Hepatocyte (in vitro differentiated cells): Measurements from ENCODE around the gene VWA5B2. TPM values are rescaled to one million over a fixed set of nuclear protein-coding genes. Genes with fewer than 3 reads are reported as not detected.

Experiments used
- DNase-seq: peaks from one replicate; pipeline ENCODE4 v3.0.0-alpha.2; 2016; ENCODE audit warnings: low spot score
- H2AFZ ChIP-seq: fragments of 200-600 bp; sonication (generic); 2 replicates; pipeline ENCODE4 v1.6.0; 2016; ENCODE audit warnings: antibody characterized with exemption, mild to moderate bottlenecking
- H3K27ac ChIP-seq: fragments of 200-600 bp; sonication (generic); 2 replicates; pipeline ENCODE4 v1.5.1; 2016; ENCODE audit warnings: mild to moderate bottlenecking
- H3K27me3 ChIP-seq: fragments of 200-600 bp; sonication (generic); 2 replicates; pipeline ENCODE4 v1.6.1; 2016
- H3K36me3 ChIP-seq: fragments of 200-600 bp; sonication (generic); replicated peaks from 2 replicates; pipeline ENCODE4 v1.5.1; 2016; ENCODE audit warnings: low read depth; ENCODE audit not compliant: insufficient read depth
- H3K4me1 ChIP-seq: fragments of 200-600 bp; sonication (generic); 2 replicates; pipeline ENCODE4 v1.5.1; 2016; ENCODE audit warnings: mild to moderate bottlenecking, moderate library complexity; ENCODE audit not compliant: insufficient read depth
- H3K4me2 ChIP-seq: fragments of 200-600 bp; sonication (generic); 2 replicates; pipeline ENCODE4 v1.6.0; 2016
- H3K4me3 ChIP-seq: fragments of 200-600 bp; sonication (generic); 2 replicates; pipeline ENCODE4 v1.5.1; 2016; ENCODE audit warnings: mild to moderate bottlenecking
- H3K79me2 ChIP-seq: fragments of 200-600 bp; sonication (generic); 2 replicates; pipeline ENCODE4 v1.6.0; 2017; ENCODE audit warnings: mild to moderate bottlenecking
- H3K9me2 ChIP-seq: fragments of 200-600 bp; sonication (generic); replicated peaks from 2 replicates; pipeline ENCODE4 v1.6.0; 2017; ENCODE audit warnings: mild to moderate bottlenecking; ENCODE audit not compliant: insufficient read depth
- H3K9me3 ChIP-seq: fragments of 200-600 bp; sonication (generic); 2 replicates; pipeline ENCODE4 v1.5.1; 2016; ENCODE audit warnings: low read depth, mild to moderate bottlenecking
- H4K20me1 ChIP-seq: fragments of 200-600 bp; sonication (generic); 2 replicates; pipeline ENCODE4 v1.6.0; 2016; ENCODE audit warnings: mild to moderate bottlenecking; ENCODE audit not compliant: insufficient read depth, poor library complexity, severe bottlenecking
- CTCF ChIP-seq: fragments of 200-600 bp; sonication (generic); IDR thresholded peaks from 2 replicates; pipeline ENCODE4 v1.5.1; 2016; ENCODE audit warnings: antibody characterized with exemption, mild to moderate bottlenecking; ENCODE audit not compliant: poor library complexity
- EZH2 ChIP-seq: fragments of 200-600 bp; sonication (generic); IDR thresholded peaks from 2 replicates; pipeline ENCODE4 v1.6.1; 2016; ENCODE audit warnings: antibody characterized with exemption, mild to moderate bottlenecking, borderline replicate concordance
- EZH2phosphoT487 ChIP-seq: fragments of 200-600 bp; sonication (generic); IDR thresholded peaks from one replicate; pipeline ENCODE4 v1.6.1; 2018; ENCODE audit warnings: antibody characterized with exemption, mild to moderate bottlenecking, low read depth, moderate library complexity; ENCODE audit not compliant: unreplicated experiment, severe bottlenecking
- WGBS: methylation state at CpG from one replicate; pipeline ENCODE4 v1.1.6; 2016; ENCODE audit warnings: low lambda C conversion rate; ENCODE audit errors: missing lambda C conversion rate; 5-methylcytosine and 5-hydroxymethylcytosine counted together
- polyA plus RNA-seq: library from polyadenylated mRNA; unstranded; fragments of >200 nt; fragmentation: Nextera tagmentation; extraction: Ambion mirVana; gene quantifications from 2 replicates; pipeline ENCODE4 v1.2.1, GENCODE V29; 2016
- total RNA-seq: library from RNA; depleted of rRNA; stranded (reverse); fragments of >200 nt; gene quantifications from 2 replicates; pipeline ENCODE4 v1.2.3, GENCODE V29; 2014

Gene VWA5B2
- total and polyA plus RNA-seq, 2 experiments from 2014 or later: 1.0 to 3.2 TPM

GRCh38 chr3:184228376-184229137 is 828 bp upstream of the VWA5B2 start:
- no peak overlapping the region for H3K4me3 ChIP-seq

DNA sequence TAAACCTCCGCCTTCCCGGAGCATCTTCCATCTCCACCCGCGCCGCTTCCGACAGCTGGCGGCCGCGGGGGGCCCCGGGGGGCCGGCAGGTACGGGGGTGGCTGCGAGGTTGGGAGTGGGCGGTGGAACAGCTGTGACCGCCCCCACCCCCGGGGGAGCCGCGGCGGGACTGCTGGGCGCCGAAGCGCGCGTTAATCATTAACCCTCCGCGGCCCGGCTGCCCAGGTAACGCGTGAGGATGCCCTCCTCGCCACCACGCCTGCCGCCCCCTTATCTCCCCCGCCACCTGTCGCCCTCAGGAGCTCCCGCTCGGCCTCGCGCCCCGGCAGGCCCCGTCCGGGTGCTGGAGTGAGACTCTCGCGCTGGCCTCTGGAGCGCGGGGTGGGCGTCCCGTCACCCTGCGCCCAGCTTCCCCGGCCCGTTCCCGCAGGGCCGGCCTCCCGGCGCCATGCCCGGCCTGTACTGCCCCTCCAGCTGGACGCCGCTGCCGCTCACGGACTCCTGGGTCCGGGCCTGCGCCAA is 757 bp downstream of the VWA5B2 start:
- no peaks in the 10 kb centered on the region for H3K9me3 ChIP-seq
- H3K4me3 ChIP-seq: peak overlapping the region; percentile 61
- peak overlapping the region; percentile 66 for H2AFZ ChIP-seq
- no peaks in the 10 kb centered on the region for H3K36me3 ChIP-seq
- H3K27me3 ChIP-seq: peaks cover 62% of the 10 kb centered on the region
- peak overlapping the region; percentile 99 for H3K4me2 ChIP-seq
- no peaks in the 10 kb centered on the region for H3K9me2 ChIP-seq
- no peak for TF ChIP-seq EZH2phosphoT487
- peak; percentile 24 for TF ChIP-seq EZH2
- TF ChIP-seq CTCF: no peak
- peak; percentile 60 for DNase-seq
- WGBS: 3% methylated on average over 17 of the region's 61 CpGs
- H3K79me2 ChIP-seq: no peaks in the 10 kb centered on the region
- H3K27ac ChIP-seq: no peak overlapping the region
- H4K20me1 ChIP-seq: no peaks in the 10 kb centered on the region
- peaks cover 12% of the 10 kb centered on the region for H3K4me1 ChIP-seq

More at GRCh38 chr3:184228376-184229137, 828 bp upstream of the VWA5B2 start:
- Histone ChIP-seq H2AFZ (no peak overlapping the region), H3K27ac (no peak overlapping the region), H3K27me3 (peaks cover 62% of the 10 kb centered on the region), H3K36me3 (no peaks in the 10 kb centered on the region), H3K9me3 (no peaks in the 10 kb centered on the region), H3K4me2 (peak overlapping the region; percentile 99), H3K9me2 (no peaks in the 10 kb centered on the region), H3K79me2 (no peaks in the 10 kb centered on the region), H3K4me1 (peaks cover 12% of the 10 kb centered on the region), H4K20me1 (no peaks in the 10 kb centered on the region)
- 53% methylated on average over 11 of the region's 12 CpGs for WGBS
- no peak for DNase-seq
- TF ChIP-seq EZH2phosphoT487 (no peak), CTCF (no peak), EZH2 (no peak)

DNA sequence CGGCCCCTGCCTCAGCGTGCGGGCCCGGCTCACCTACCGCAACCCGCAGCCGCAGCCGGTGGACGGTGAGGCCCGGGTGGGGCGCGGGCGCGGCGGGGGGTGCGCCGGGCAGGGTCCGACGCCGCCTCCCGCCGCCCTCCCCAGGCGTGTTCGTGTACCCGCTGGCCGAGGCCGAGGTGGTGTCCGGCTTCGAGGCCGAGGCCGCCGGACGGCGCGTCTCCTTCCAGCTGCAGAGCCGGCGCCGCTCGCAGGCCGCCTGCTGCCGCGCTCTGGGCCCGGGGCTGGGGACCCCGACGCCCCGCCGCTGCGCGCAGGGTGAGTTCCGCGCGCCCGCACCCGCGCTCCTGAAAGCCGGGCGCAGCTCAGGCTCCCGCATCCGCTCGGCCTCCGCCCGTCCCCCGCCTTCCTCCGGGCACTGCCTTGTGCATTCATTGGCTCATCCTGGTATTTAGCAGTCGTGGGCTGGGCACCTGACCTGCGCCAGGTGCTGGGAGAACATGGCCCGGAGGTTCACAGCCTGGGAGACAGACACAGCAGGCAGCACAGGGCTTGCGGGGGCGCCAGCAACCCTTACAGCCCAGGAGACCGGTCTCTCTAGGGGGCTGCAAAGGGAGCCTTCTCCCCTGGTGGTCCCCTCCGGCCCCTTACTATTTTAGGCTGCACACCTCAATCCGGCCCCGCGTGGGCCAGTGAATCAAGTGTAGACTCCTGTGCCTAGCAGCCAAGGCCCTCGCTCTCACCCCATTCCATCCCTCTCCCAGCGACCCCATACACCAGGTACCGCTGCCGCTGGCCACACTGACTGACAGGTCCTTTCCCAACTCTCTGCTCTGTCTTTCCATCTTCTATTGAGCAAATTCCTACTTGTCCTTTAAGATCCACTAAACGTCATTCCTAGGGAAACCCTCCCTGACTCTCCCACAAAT is 1.5 kb downstream of the VWA5B2 start:
- Histone ChIP-seq H3K4me1 (peaks cover 12% of the 10 kb centered on the region), H3K79me2 (no peaks in the 10 kb centered on the region), H3K4me3 (peak overlapping the region; percentile 61), H3K36me3 (no peaks in the 10 kb centered on the region), H3K9me3 (no peaks in the 10 kb centered on the region), H3K9me2 (no peaks in the 10 kb centered on the region), H2AFZ (peak overlapping the region; percentile 66), H3K4me2 (peak overlapping the region; percentile 99), H3K27ac (no peak overlapping the region), H4K20me1 (no peaks in the 10 kb centered on the region), H3K27me3 (peaks cover 62% of the 10 kb centered on the region)
- peak; percentile 57 for TF ChIP-seq EZH2
- TF ChIP-seq CTCF: no peak
- DNase-seq: no peak
- 13% methylated on average over 60 of the region's 79 CpGs for WGBS
